WTC11 (cell line): Measurements from ENCODE around the gene INPPL1. TPM values are rescaled to one million over a fixed set of nuclear protein-coding genes. Genes with fewer than 3 reads are reported as not detected.
"Not testable (repeated sequence)": the region's sequence is repeated elsewhere in the genome, so short reads cannot be mapped to it uniquely, and the experiment has no call there.

Experiments
- ATAC-seq: fragments of 200-7000 bp; cut with Tn5 transposase; 2 replicates; pipeline ENCODE4 v1.10.0; 2021; ENCODE audit warnings: mild to moderate bottlenecking, moderate library complexity
- CTCF ChIA-PET: fragments of 300-600 bp; sonication (Branson Sonifier 250); formaldehyde crosslinking; loops from one replicate; lab custom pipeline; 2021; ENCODE audit warnings: antibody characterized with exemption; lab: Charles Lee
- POLR2A ChIA-PET: fragments of 350-600 bp; sonication (Branson Sonifier 250); formaldehyde crosslinking; loops from one replicate; lab custom pipeline; 2021; ENCODE audit warnings: antibody characterized with exemption; lab: Charles Lee
- DNase-seq: peaks from one replicate; pipeline ENCODE4 v3.0.0; 2021; ENCODE audit warnings: low spot score
- H3K27ac Mint-ChIP-seq: 2 replicates; pipeline ENCODE4 v1.8.0; 2021; ENCODE audit warnings: mixed read lengths
- H3K27me3 Mint-ChIP-seq: 2 replicates; pipeline ENCODE4 v1.8.0; 2021; ENCODE audit warnings: low read depth, mild to moderate bottlenecking, moderate library complexity, mixed read lengths
- H3K36me3 Mint-ChIP-seq: 2 replicates; pipeline ENCODE4 v1.8.0; 2021; ENCODE audit warnings: mixed read lengths
- H3K4me1 Mint-ChIP-seq: 2 replicates; pipeline ENCODE4 v1.8.0; 2022; ENCODE audit warnings: mixed read lengths
- H3K4me3 Mint-ChIP-seq: 2 replicates; pipeline ENCODE4 v1.8.0; 2021; ENCODE audit warnings: mild to moderate bottlenecking, moderate library complexity, mixed read lengths
- H3K9me3 Mint-ChIP-seq: 2 replicates; pipeline ENCODE4 v1.8.0; 2021; ENCODE audit warnings: mixed read lengths
- CBFB ChIP-seq: sonication (generic); formaldehyde crosslinking; IDR thresholded peaks from 2 replicates; pipeline ENCODE4 v1.8.1; 2022; ENCODE audit warnings: mild to moderate bottlenecking, low read depth, missing genetic modification reagents
- ELF4 ChIP-seq: sonication (generic); formaldehyde crosslinking; IDR thresholded peaks from 2 replicates; pipeline ENCODE4 v1.8.1; 2022; ENCODE audit warnings: low read depth, mild to moderate bottlenecking, moderate library complexity, missing genetic modification reagents
- ETV6 ChIP-seq: sonication (generic); formaldehyde crosslinking; IDR thresholded peaks from 2 replicates; pipeline ENCODE4 v1.8.1; 2022; ENCODE audit warnings: mild to moderate bottlenecking, missing genetic modification reagents
- FOXP4 ChIP-seq: sonication (generic); formaldehyde crosslinking; IDR thresholded peaks from 2 replicates; pipeline ENCODE4 v1.8.0; 2022; ENCODE audit warnings: mild to moderate bottlenecking, missing genetic modification reagents
- GABPB1 ChIP-seq: sonication (generic); formaldehyde crosslinking; IDR thresholded peaks from 2 replicates; pipeline ENCODE4 v1.8.1; 2023; ENCODE audit warnings: mild to moderate bottlenecking, missing genetic modification reagents
- GTF2I ChIP-seq: fragments of 250-450 bp; sonication (Bioruptor Pico); conservative IDR thresholded peaks from 2 replicates; pipeline ENCODE4 v1.4.0; 2021; ENCODE audit warnings: mild to moderate bottlenecking
- IRF1 ChIP-seq: sonication (generic); formaldehyde crosslinking; IDR thresholded peaks from 2 replicates; pipeline ENCODE4 v1.8.0; 2023; ENCODE audit warnings: missing genetic modification reagents
- NFATC4 ChIP-seq: fragments of 250-450 bp; sonication (Bioruptor Pico); IDR thresholded peaks from 2 replicates; pipeline ENCODE4 v1.9.0; 2021; ENCODE audit warnings: mild to moderate bottlenecking
- PREB ChIP-seq: sonication (generic); formaldehyde crosslinking; IDR thresholded peaks from 2 replicates; pipeline ENCODE4 v1.8.1; 2022; ENCODE audit warnings: mild to moderate bottlenecking, missing genetic modification reagents, moderate library complexity, borderline replicate concordance
- PRRX2 ChIP-seq: fragments of 250-450 bp; sonication (Bioruptor Pico); IDR thresholded peaks from 2 replicates; pipeline ENCODE4 v1.8.0; 2021; ENCODE audit warnings: mild to moderate bottlenecking
- RELA ChIP-seq: sonication (generic); formaldehyde crosslinking; IDR thresholded peaks from 2 replicates; pipeline ENCODE4 v1.8.1; 2022; ENCODE audit warnings: missing genetic modification reagents, mild to moderate bottlenecking, borderline replicate concordance
- TEAD4 ChIP-seq: sonication (generic); formaldehyde crosslinking; IDR thresholded peaks from 2 replicates; pipeline ENCODE4 v1.8.0; 2022; ENCODE audit warnings: mild to moderate bottlenecking, missing genetic modification reagents
- ZNF121 ChIP-seq: sonication (generic); formaldehyde crosslinking; IDR thresholded peaks from 2 replicates; pipeline ENCODE4 v1.8.0; 2023; ENCODE audit warnings: missing genetic modification reagents
- ZNF425 ChIP-seq: fragments of 250-450 bp; sonication (Bioruptor Pico); conservative IDR thresholded peaks from 2 replicates; pipeline ENCODE4 v1.9.0; 2021; ENCODE audit warnings: mild to moderate bottlenecking
- ZNF512 ChIP-seq: sonication (generic); formaldehyde crosslinking; IDR thresholded peaks from 2 replicates; pipeline ENCODE4 v1.8.1; 2022; ENCODE audit warnings: missing genetic modification reagents, borderline replicate concordance
- total RNA-seq: library from RNA; stranded (reverse); gene quantifications from 3 replicates; pipeline ENCODE4 v1.2.3, GENCODE V29; 2021

INPPL1 gene
- total RNA-seq, 1 experiment from 2014 or later, result 136 TPM

DNA sequence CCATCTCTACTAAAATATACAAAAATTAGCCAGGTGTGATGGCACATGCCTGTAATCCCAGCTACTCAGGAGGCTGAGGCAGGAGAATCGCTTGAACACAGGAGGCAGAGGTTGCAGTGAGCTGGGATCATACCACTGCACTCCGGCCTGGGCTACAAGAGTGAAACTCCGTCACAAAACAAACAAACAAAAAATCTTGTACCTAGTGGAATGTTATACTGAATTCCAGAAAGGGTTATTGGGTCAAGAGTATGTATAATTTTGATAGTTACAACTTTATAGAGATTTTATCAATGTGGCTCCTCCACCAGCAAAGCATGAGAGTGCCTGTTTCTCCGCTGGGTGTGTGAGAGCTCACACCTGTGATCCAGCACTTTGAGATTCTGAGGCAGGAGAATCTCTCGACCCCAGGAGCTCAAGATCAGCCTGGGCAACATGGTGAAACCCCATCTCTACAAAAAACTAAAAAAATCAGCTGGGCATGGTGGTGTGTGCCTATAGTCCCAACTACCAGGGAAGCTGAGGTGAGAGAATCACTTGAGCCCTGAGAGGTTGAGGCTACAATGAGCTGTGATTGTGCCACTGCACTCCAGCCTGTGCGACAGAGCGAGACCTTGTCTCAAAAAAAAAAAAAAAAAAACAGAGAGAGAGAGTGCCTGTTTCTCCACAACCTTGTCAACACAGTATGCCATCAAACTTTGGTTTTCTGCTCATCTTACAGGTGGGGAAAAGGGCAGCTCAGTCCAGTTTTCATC, 45.3 kb upstream of the INPPL1 start (continued):
- TF ChIP-seq FOXP4 (CRISPR knock-in tag) (no peak), TEAD4 (no peak), GABPB1 (CRISPR knock-in tag) (no peak), ELF4 (CRISPR knock-in tag) (no peak), CBFB (CRISPR knock-in tag) (no peak), ZNF425 (CRISPR knock-in tag) (no peak), PRRX2 (CRISPR knock-in tag) (no peak)

DNA sequence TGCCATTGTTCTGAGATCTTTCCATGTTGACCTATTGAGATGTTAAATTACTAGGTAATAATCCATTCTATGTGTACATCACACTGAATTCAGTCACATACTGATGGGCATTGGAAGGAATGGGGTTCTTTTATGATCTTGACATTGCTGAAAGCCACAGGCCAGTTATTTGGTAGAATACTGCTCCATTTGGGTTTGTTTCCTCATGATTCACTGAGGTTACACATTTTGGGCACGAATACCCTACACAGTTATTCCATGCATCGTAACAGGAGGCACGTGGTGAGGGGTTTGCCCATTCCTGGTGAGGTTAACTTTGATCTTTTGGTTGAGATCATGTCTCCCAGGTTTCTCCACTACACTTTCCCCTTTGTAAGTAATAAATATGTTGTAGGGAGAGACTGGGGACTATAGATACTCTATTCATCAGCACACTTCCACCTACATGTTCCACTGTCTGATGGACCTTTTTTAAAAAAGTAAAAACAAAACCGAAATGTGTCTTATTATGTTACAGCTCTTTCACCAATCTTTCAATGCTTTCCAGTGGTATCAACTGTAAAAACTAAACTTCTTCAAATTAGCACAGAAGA, 44.7 kb upstream of the INPPL1 start:
- ChIA-PET POLR2A (no interaction called here), CTCF (interaction anchor here (0.6 to 1.3 kb wide), 3 partner anchors 155 to 370 kb away, joined by 3 to 5 read pairs (median 4); no protein-coding TSS in a partner anchor)
- Mint-ChIP-seq H3K36me3 (no peaks in the 10 kb centered on the region), H3K27ac (no peak overlapping the region), H3K9me3 (no peaks in the 10 kb centered on the region), H3K4me1 (no peaks in the 10 kb centered on the region), H3K4me3 (no peak overlapping the region), H3K27me3 (peaks cover 15% of the 10 kb centered on the region)
- DNase-seq (no peak), ATAC-seq (no peak)
- TF ChIP-seq IRF1 (CRISPR knock-in tag), result no peak
- no peak for TF ChIP-seq ETV6
- TF ChIP-seq PREB (CRISPR knock-in tag), result no peak
- TF ChIP-seq RELA (CRISPR knock-in tag), result no peak
- TF ChIP-seq NFATC4 (CRISPR knock-in tag), result no peak
- TF ChIP-seq ZNF512 (CRISPR knock-in tag), result no peak
- TF ChIP-seq GTF2I (CRISPR knock-in tag), result no peak
- TF ChIP-seq ZNF121 (CRISPR knock-in tag), result no peak
- TF ChIP-seq FOXP4 (CRISPR knock-in tag), result no peak
- TF ChIP-seq ELF4 (CRISPR knock-in tag), result no peak

GRCh38 chr11:72180892-72181552, 43.5 kb upstream of the INPPL1 start:
- not testable (repeated sequence) for H3K4me1 Mint-ChIP-seq, H3K9me3 Mint-ChIP-seq, DNase-seq, ATAC-seq, H3K4me3 Mint-ChIP-seq, H3K27ac Mint-ChIP-seq, H3K36me3 Mint-ChIP-seq
- CTCF ChIA-PET, result interaction anchor here (0.6 to 1.4 kb wide), 4 partner anchors 37 to 96 kb away, joined by 3 to 4 read pairs (median 4); no protein-coding TSS in a partner anchor
- POLR2A ChIA-PET, result interaction anchor here (0.5 kb wide), 1 partner anchor 14 kb away, joined by 3 read pairs; no protein-coding TSS in a partner anchor
- H3K27me3 Mint-ChIP-seq, result peaks cover 17% of the 10 kb centered on the region

GRCh38 chr11:72181553-72181958, 43.0 kb upstream of the INPPL1 start:
- H3K27ac Mint-ChIP-seq, H3K4me1 Mint-ChIP-seq, H3K36me3 Mint-ChIP-seq, H3K9me3 Mint-ChIP-seq, POLR2A ChIA-PET, H3K4me3 Mint-ChIP-seq: not testable (repeated sequence)
- CTCF ChIA-PET, result interaction anchor here (0.6 to 3.2 kb wide), 8 partner anchors 11 to 173 kb away, joined by 3 to 30 read pairs (median 4); no protein-coding TSS in a partner anchor
- peaks cover 14% of the 10 kb centered on the region for H3K27me3 Mint-ChIP-seq
- ATAC-seq, result peak; percentile 85
- DNase-seq, result peak; percentile 28
